ENCODE results near the gene COL1A2.

DNA sequence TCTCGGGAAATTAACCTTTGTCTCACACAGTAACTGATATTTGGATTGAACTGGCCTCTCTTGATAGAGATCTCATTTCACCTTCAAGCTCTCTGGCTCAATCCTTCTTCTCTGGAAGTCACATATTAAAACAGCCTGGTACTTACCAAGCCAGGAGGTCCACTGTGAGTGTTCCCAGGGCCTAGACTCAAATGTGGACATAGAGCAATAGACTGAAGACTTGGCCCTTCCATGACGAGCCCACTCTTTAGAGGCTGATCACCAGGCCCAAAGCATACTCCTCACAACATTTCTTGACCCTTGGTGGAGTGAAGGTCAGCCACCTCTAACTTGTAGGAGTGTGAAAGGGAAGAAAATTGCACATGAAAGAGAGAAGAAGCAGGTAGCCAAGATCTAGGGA is 38.5 kb downstream of the COL1A2 start:
- TF ChIP-seq, protein P1, sequence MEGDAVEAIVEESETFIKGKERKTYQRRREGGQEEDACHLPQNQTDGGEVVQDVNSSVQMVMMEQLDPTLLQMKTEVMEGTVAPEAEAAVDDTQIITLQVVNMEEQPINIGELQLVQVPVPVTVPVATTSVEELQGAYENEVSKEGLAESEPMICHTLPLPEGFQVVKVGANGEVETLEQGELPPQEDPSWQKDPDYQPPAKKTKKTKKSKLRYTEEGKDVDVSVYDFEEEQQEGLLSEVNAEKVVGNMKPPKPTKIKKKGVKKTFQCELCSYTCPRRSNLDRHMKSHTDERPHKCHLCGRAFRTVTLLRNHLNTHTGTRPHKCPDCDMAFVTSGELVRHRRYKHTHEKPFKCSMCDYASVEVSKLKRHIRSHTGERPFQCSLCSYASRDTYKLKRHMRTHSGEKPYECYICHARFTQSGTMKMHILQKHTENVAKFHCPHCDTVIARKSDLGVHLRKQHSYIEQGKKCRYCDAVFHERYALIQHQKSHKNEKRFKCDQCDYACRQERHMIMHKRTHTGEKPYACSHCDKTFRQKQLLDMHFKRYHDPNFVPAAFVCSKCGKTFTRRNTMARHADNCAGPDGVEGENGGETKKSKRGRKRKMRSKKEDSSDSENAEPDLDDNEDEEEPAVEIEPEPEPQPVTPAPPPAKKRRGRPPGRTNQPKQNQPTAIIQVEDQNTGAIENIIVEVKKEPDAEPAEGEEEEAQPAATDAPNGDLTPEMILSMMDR (conservative IDR thresholded peaks at IDR 0.05; ENCODE audit: low read depth, low read length) = no peak
- no peak for TF ChIP-seq POLR2A (IDR thresholded peaks at IDR 0.05; ENCODE audit: low read depth, low read length)
- no peak for TF ChIP-seq RCOR1 (IDR thresholded peaks at IDR 0.05; ENCODE audit: insufficient replicate concordance, low read length)
- no peak for TF ChIP-seq FOS (IDR thresholded peaks at IDR 0.05; ENCODE audit: low read depth, low read length)
- TF ChIP-seq MXI1 (IDR thresholded peaks at IDR 0.05; ENCODE audit: borderline replicate concordance, low read depth, low read length) = no peak
- TF ChIP-seq SMC3 (IDR thresholded peaks at IDR 0.05; ENCODE audit: low read depth, low read length) = no peak
